Naive thymus-derived CD8-positive, alpha-beta T cell (primary cell): ENCODE data around the gene PLEKHM3. TPM values are rescaled to one million over a fixed set of nuclear protein-coding genes. Genes with fewer than 3 reads are reported as not detected.
A peak's percentile ranks its signal among the peaks of the same experiment; 100 is the strongest.

Experiments
- ATAC-seq, 2 donors: fragments of 150-1000 bp; cut with Tn5 transposase in 1 of 2; sonication (Bioruptor Pico), chemical (Tn5 transposase) in 1 of 2; 1 replicate in 1 of 2; 2 replicates in 1 of 2; pipeline ENCODE4 v1.10.0; 2021; ENCODE audit warnings: mild to moderate bottlenecking in 2 of 2, moderate library complexity in 2 of 2
- POLR2A ChIA-PET: fragments of 350-600 bp; sonication (Branson Sonifier 250); formaldehyde crosslinking; loops from one replicate; lab custom pipeline; 2021; ENCODE audit warnings: antibody characterized with exemption; lab: Charles Lee
- DNase-seq, 10 donors: peaks; one replicate each; pipeline versions ENCODE4 v3.0.0 to v3.0.0-alpha.2; 2020 to 2022
- H3K27ac Mint-ChIP-seq, 10 donors: one replicate each; pipeline ENCODE4 v1.8.0; 2020 to 2022; ENCODE audit warnings: mild to moderate bottlenecking in 10 of 10, mixed read lengths in 10 of 10, moderate library complexity in 4 of 10, inconsistent platforms in 1 of 10
- H3K27me3 Mint-ChIP-seq, 5 donors: one replicate each; pipeline ENCODE4 v1.8.0; 2021 to 2022; ENCODE audit warnings: mixed read lengths in 5 of 5
- H3K36me3 Mint-ChIP-seq, 3 donors: one replicate each; pipeline ENCODE4 v1.8.0; 2020 to 2022; ENCODE audit warnings: mixed read lengths in 3 of 3, mild to moderate bottlenecking in 2 of 3, inconsistent platforms in 1 of 3
- H3K4me1 Mint-ChIP-seq, 4 donors: one replicate each; pipeline ENCODE4 v1.8.0; 2021 to 2022; ENCODE audit warnings: mixed read lengths in 4 of 4
- H3K4me3 Mint-ChIP-seq, 10 donors: one replicate each; pipeline ENCODE4 v1.8.0; 2020 to 2022; ENCODE audit warnings: mild to moderate bottlenecking in 10 of 10, mixed read lengths in 10 of 10, moderate library complexity in 6 of 10, inconsistent platforms in 1 of 10
- H3K9me3 Mint-ChIP-seq, 9 donors: one replicate each; pipeline ENCODE4 v1.8.0; 2020 to 2022; ENCODE audit warnings: mixed read lengths in 9 of 9, mild to moderate bottlenecking in 3 of 9, inconsistent platforms in 1 of 9, moderate library complexity in 1 of 9
- polyA plus RNA-seq, 3 donors: library from polyadenylated mRNA; unstranded; fragments of 300-500 nt; fragmentation: Illumina TruSeq; gene quantifications; one replicate each; pipeline ENCODE4 v1.2.3, GENCODE V29; 2021
- total RNA-seq, 8 experiments: library from RNA in 2 of 8; stranded (reverse) in 2 of 8; gene quantifications; one replicate each; pipeline ENCODE4 v1.2.3 and lab custom pipeline; 2021 to 2026

The PLEKHM3 gene
- total and polyA plus RNA-seq, 5 experiments from 2014 or later: 2.5 to 16.5 (median 3.4) TPM

GRCh38 chr2:207935991-207936370, 89.3 kb downstream of the PLEKHM3 start:
- POLR2A ChIA-PET: interaction anchor here (0.5 kb wide), 1 partner anchor 182 kb away, joined by 4 read pairs; no protein-coding TSS in a partner anchor
- no peaks in the 10 kb centered on the region for H3K9me3 Mint-ChIP-seq
- ATAC-seq: no peak
- no peak overlapping the region for H3K4me3 Mint-ChIP-seq
- DNase-seq: no peak
- H3K36me3 Mint-ChIP-seq: peaks cover 0 to 15% (median 5%) of the 10 kb centered on the region in 3 donors
- H3K27me3 Mint-ChIP-seq: no peaks in the 10 kb centered on the region
- peaks cover 0 to 4% (median 1%) of the 10 kb centered on the region in 4 donors for H3K4me1 Mint-ChIP-seq
- H3K27ac Mint-ChIP-seq: peak overlapping the region in 1 of 10 donors; percentile 26

- Mint-ChIP-seq H3K9me3 (no peaks in the 10 kb centered on the region), H3K27ac (peak overlapping the region in 1 of 10 donors; percentile 24), H3K27me3 (no peaks in the 10 kb centered on the region), H3K4me1 (peaks cover 0 to 4% (median 1%) of the 10 kb centered on the region in 4 donors), H3K4me3 (no peak overlapping the region), H3K36me3 (peaks cover 0 to 21% (median 11%) of the 10 kb centered on the region in 3 donors)
- DNase-seq (no peak), ATAC-seq (no peak)
- POLR2A ChIA-PET: no interaction called here
Observed at GRCh38 chr2:207935121-207935990, 90.0 kb downstream of the PLEKHM3 start.

- Mint-ChIP-seq H3K4me1 (peaks cover 0 to 4% (median under 1%) of the 10 kb centered on the region in 4 donors), H3K27ac (no peak overlapping the region), H3K4me3 (no peak overlapping the region), H3K27me3 (no peaks in the 10 kb centered on the region), H3K36me3 (peaks cover 0 to 26% (median 12%) of the 10 kb centered on the region in 3 donors), H3K9me3 (no peaks in the 10 kb centered on the region)
- no peak for DNase-seq
- no peak for ATAC-seq
- POLR2A ChIA-PET: interaction anchor here (1.0 kb wide), 1 partner anchor 23 kb away, joined by 3 read pairs; no protein-coding TSS in a partner anchor
Observed at GRCh38 chr2:207934720-207935119, 90.6 kb downstream of the PLEKHM3 start.

DNA sequence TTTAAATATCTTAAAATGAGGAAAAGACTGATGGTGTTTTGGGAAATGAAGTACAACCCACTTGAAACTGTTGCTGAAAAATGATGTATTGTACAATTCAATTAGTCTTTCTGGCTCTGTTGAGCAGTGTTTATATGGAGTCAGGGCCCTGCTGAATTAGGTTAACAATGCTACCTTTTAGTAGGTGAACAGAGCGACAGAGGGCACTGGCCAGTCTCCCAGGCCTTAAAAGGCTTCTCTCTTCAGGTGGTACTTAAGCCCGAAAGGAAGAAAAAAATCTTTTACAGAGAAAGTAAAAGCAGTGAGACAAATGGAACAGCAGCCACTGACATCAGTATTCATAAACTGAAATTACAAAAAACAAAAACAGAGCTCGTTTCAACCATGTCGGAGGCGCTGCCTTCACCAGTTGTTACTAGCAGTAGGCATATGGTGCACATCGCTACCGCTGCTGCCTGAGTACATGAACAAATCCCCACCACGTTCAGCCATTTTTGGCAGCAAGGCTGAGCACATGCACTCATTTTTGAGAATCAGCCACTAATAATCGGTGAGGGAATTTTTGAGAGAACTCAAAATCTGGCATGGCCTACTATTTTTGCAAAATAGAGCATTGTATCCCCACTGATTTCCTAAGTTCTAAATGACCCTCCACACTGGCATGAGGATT, 91.8 kb downstream of the PLEKHM3 start:
- Mint-ChIP-seq H3K4me1 (no peaks in the 10 kb centered on the region), H3K36me3 (peaks cover 0 to 33% (median 12%) of the 10 kb centered on the region in 3 donors), H3K9me3 (no peaks in the 10 kb centered on the region), H3K27me3 (no peaks in the 10 kb centered on the region), H3K4me3 (no peak overlapping the region), H3K27ac (peak overlapping the region in 1 of 10 donors; percentile 56)
- ATAC-seq (no peak), DNase-seq (no peak)
- POLR2A ChIA-PET: interaction anchor here (1.0 kb wide), 1 partner anchor 24 kb away, joined by 3 read pairs; no protein-coding TSS in a partner anchor

DNA sequence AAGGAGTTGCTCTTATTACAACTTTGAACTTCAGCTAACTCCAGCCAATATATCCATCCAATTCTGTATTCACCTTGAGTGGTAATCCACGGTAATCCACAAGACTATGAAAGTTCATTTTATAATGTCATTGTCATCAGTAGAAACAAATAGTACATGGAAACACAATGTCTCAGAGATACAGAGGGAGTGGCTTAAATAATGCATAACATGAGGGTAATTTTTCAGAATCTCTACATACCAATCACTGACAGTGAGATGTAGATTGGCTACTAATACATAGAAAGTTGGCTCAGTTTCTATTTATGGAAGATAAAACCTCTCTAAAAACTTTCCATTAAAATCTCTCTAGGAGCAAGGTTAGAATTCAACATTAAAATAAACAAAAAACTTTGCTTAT, 93.2 kb downstream of the PLEKHM3 start:
- H3K36me3 Mint-ChIP-seq: peaks cover 0 to 32% (median 12%) of the 10 kb centered on the region in 3 donors
- no peaks in the 10 kb centered on the region for H3K9me3 Mint-ChIP-seq
- DNase-seq: no peak
- H3K27me3 Mint-ChIP-seq: no peaks in the 10 kb centered on the region
- no peak overlapping the region for H3K27ac Mint-ChIP-seq
- POLR2A ChIA-PET: no interaction called here
- no peaks in the 10 kb centered on the region for H3K4me1 Mint-ChIP-seq
- H3K4me3 Mint-ChIP-seq: no peak overlapping the region
- ATAC-seq: no peak

DNA sequence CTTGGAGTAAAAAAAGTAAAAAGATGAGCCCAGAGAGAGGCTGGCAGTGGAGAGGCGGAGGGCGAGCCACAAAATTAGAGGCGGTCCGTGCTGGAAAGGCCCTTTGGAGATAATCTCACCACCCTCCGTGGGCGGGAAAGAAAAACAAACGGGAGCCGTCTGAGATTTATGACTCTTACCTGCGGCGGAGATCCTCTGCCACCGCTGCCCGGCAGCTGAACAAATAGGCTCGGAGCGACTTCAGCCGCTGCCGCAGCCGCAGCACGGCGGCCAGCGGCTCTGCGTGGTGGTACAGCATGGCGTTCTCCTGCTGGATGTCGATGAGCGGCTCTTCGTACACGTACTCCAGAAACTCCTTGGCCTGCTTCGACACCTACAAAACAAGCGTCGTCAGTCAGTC, 94.6 kb downstream of the PLEKHM3 start:
- Mint-ChIP-seq H3K36me3 (peaks cover 0 to 40% (median 12%) of the 10 kb centered on the region in 3 donors), H3K27ac (no peak overlapping the region), H3K27me3 (no peaks in the 10 kb centered on the region), H3K9me3 (no peaks in the 10 kb centered on the region), H3K4me1 (peaks cover 2 to 11% (median 10%) of the 10 kb centered on the region in 4 donors), H3K4me3 (no peak overlapping the region)
- POLR2A ChIA-PET: no interaction called here
- DNase-seq: no peak
- no peak for ATAC-seq

- H3K36me3 Mint-ChIP-seq: peaks cover 0 to 47% (median 12%) of the 10 kb centered on the region in 3 donors
- POLR2A ChIA-PET: no interaction called here
- H3K9me3 Mint-ChIP-seq: no peaks in the 10 kb centered on the region
- no peak for DNase-seq
- no peaks in the 10 kb centered on the region for H3K27me3 Mint-ChIP-seq
- no peak overlapping the region for H3K27ac Mint-ChIP-seq
- ATAC-seq: no peak
- H3K4me1 Mint-ChIP-seq: peaks cover 5 to 20% (median 19%) of the 10 kb centered on the region in 4 donors
- no peak overlapping the region for H3K4me3 Mint-ChIP-seq
Observed at GRCh38 chr2:207929923-207930322, 95.4 kb downstream of the PLEKHM3 start.

GRCh38 chr2:207928079-207928478, 97.2 kb downstream of the PLEKHM3 start:
- Mint-ChIP-seq H3K27ac (no peak overlapping the region), H3K4me3 (no peak overlapping the region), H3K9me3 (no peaks in the 10 kb centered on the region), H3K4me1 (peaks cover 7 to 29% (median 24%) of the 10 kb centered on the region in 4 donors), H3K36me3 (peaks cover under 1 to 57% (median 12%) of the 10 kb centered on the region in 3 donors), H3K27me3 (no peaks in the 10 kb centered on the region)
- DNase-seq: no peak
- no peak for ATAC-seq
- POLR2A ChIA-PET: no interaction called here

GRCh38 chr2:207926989-207927300, 98.4 kb downstream of the PLEKHM3 start:
- Mint-ChIP-seq H3K36me3 (peaks cover 5 to 64% (median 12%) of the 10 kb centered on the region in 3 donors), H3K9me3 (no peaks in the 10 kb centered on the region), H3K4me3 (no peak overlapping the region), H3K27me3 (no peaks in the 10 kb centered on the region), H3K27ac (no peak overlapping the region), H3K4me1 (peaks cover 9 to 32% (median 24%) of the 10 kb centered on the region in 4 donors)
- no peak for DNase-seq
- no peak for ATAC-seq
- POLR2A ChIA-PET: no interaction called here

DNA sequence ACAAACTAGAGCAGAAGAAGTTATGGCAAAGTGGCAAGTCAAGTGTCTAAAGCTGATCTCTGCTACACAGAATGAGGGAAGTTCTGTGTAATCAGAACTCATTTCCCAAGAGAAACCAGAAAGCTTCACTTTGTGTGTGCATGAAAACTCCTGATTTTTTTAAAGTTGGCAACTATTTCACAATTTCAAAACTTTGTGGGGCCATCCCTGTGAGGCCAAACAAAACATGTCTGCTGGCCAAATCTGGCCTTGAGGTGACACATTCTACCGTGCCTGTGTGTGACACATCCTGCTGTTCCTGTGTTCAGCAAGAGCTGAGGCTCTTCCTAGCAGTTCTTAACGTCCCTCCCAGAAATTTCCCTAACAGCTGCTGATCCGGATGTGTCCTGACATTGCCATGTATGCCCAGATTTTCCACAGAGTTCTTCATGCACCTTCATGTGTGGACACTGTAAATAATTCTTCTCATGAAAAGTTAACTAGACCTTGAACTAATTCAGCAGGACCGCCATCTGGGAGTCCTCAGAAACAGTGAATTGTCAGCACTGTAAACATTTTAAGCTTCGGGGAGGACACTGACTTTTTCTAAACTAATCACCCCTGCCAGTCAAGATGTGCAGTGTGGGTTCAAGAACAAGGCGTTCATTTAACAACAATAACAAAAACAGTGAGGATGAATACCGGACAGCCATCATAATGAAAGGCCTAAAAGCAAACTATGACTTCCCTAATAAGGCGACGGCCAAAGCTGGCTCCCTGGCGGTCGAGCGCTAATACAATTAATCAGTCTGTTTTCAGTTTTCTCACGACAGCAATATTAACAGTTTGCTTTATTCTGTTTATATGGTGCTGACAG, 99.0 kb downstream of the PLEKHM3 start:
- DNase-seq (no peak), ATAC-seq (no peak)
- Mint-ChIP-seq H3K9me3 (no peaks in the 10 kb centered on the region), H3K4me1 (peaks cover 11 to 32% (median 24%) of the 10 kb centered on the region in 4 donors), H3K4me3 (peak overlapping the region in 2 of 10 donors; percentile 74 to 84), H3K27me3 (no peaks in the 10 kb centered on the region), H3K36me3 (peaks cover 5 to 60% (median 10%) of the 10 kb centered on the region in 3 donors), H3K27ac (peak overlapping the region in 7 of 10 donors; percentile 60 to 93 (median 82))
- POLR2A ChIA-PET: no interaction called here

DNA sequence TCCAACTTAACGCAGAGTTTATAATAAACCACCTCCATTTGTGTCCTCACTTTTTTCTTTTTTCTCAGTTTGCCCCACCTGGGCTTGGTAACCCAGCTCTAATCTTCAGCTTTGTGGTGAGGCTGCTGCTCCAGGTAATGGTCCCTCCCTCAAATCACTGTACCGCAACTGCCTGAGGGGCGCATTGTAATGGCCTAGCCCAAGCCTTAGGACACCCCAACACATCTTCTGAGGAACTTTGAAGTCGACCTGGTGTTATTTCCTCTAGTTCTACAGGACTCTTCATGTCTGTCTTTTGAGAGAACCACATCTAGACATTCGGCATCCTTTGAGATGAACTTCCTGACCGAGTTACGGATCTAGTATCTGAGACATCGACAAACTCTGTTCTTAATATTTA, 99.7 kb downstream of the PLEKHM3 start:
- Mint-ChIP-seq H3K27ac (peak overlapping the region in 9 of 10 donors; percentile 45 to 93 (median 65)), H3K4me3 (peak overlapping the region in 9 of 10 donors; percentile 1 to 84 (median 68)), H3K9me3 (no peaks in the 10 kb centered on the region), H3K4me1 (peaks cover 11 to 32% (median 24%) of the 10 kb centered on the region in 4 donors), H3K27me3 (no peaks in the 10 kb centered on the region), H3K36me3 (peaks cover 3 to 53% (median 5%) of the 10 kb centered on the region in 3 donors)
- POLR2A ChIA-PET: no interaction called here
- ATAC-seq (peak; percentile 62 to 85), DNase-seq (peak in 4 of 10 donors; percentile 24 to 70 (median 52))

DNA sequence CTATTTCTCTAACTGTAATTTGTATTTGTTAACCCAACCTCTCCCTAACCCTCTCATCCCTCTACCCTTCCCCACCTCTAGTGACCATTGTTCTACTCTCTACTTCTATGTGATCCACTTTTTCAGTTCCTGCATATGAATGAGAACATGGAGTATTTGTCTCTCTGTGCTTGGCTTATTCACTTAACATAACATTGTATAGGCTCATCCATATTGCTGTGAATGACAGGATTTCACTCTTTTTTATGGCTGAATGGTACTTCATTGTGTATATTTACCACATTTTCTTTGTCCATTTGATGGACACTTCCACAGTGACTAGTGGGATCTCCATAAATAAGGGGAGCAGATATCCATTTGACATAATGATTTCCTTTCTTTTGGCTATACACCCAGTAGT, 103.7 kb downstream of the PLEKHM3 start:
- POLR2A ChIA-PET: no interaction called here

More for the DNA sequence above, 103.7 kb downstream of the PLEKHM3 start:
- H3K27me3 Mint-ChIP-seq: no peaks in the 10 kb centered on the region
- peaks cover 18 to 30% (median 22%) of the 10 kb centered on the region in 4 donors for H3K4me1 Mint-ChIP-seq
- DNase-seq (no peak), ATAC-seq (no peak)
- no peaks in the 10 kb centered on the region for H3K9me3 Mint-ChIP-seq
- no peak overlapping the region for H3K27ac Mint-ChIP-seq
- H3K36me3 Mint-ChIP-seq: peaks cover 5 to 59% (median 13%) of the 10 kb centered on the region in 3 donors
- H3K4me3 Mint-ChIP-seq: no peak overlapping the region
